ENCODE data around the gene MIB2.

The MIB2 gene

DNA sequence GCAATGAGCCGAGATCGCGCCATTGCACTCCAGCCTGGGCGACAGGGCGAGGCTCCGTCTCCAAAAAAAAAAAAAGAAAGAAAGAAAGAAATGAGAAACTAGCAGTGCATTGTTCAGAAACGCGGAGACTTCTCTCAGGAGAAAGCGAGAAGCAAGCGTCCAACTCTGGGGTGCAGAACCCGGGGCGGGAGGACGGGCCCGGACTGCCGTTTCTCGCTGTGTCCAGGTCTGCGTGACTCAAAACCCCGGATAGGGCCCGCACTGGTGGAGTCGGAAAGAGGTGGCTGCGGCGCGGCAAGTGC lies 395 bp upstream of the MIB2 start:
- no peak for DNase-seq (ENCODE audit: low read depth)
- peak overlapping the region; percentile 87 for H3K4me3 ChIP-seq (ENCODE audit: control insufficient read depth, low read depth, low read length)
- TF ChIP-seq, protein P1, sequence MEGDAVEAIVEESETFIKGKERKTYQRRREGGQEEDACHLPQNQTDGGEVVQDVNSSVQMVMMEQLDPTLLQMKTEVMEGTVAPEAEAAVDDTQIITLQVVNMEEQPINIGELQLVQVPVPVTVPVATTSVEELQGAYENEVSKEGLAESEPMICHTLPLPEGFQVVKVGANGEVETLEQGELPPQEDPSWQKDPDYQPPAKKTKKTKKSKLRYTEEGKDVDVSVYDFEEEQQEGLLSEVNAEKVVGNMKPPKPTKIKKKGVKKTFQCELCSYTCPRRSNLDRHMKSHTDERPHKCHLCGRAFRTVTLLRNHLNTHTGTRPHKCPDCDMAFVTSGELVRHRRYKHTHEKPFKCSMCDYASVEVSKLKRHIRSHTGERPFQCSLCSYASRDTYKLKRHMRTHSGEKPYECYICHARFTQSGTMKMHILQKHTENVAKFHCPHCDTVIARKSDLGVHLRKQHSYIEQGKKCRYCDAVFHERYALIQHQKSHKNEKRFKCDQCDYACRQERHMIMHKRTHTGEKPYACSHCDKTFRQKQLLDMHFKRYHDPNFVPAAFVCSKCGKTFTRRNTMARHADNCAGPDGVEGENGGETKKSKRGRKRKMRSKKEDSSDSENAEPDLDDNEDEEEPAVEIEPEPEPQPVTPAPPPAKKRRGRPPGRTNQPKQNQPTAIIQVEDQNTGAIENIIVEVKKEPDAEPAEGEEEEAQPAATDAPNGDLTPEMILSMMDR (conservative IDR thresholded peaks at IDR 0.05; ENCODE audit: control insufficient read depth, insufficient read depth, low read depth, low read length) = no peak

DNA sequence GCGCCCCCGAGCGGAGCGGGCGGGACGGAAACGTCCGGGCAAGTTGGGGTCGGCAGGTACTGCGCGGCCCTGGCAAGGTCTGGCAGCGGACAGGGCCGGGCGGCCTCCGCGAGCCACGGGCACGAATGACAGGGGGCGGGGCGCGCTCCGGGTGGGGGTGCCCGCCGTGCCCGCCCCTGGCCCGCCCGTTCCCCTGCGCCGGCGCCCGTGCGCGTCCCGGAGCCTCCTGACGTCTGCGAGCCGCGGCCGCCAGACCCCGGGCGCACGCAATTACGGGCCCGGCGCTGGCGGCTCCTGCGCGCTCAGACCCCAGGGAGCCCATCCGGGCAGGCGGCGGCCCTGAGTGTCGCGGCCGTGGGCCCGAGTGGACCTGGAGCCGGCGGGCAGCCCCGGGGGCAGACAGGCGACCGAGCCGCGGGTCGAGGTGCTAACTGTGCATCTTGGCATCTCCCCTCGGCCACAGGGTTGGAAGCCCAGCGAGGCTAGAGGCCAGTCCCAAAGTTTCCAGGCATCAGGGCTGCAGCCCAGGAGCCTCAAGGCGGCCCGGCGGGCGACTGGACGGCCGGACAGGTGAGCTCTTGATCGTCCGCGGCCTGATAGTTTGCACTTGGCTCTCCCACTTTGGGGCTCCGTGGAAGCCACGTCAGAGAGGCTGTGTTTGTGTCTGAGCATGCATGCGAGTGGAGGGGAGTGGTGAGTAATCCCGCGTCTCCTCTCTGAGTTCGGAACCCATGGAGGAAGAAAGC lies 918 bp downstream of the MIB2 start:
- peak; percentile 11 for DNase-seq (ENCODE audit: low read depth)
- peak overlapping the region; percentile 87 for H3K4me3 ChIP-seq (ENCODE audit: control insufficient read depth, low read depth, low read length)
- TF ChIP-seq, protein P1 (conservative IDR thresholded peaks at IDR 0.05; ENCODE audit: control insufficient read depth, insufficient read depth, low read depth, low read length) = no peak

DNA sequence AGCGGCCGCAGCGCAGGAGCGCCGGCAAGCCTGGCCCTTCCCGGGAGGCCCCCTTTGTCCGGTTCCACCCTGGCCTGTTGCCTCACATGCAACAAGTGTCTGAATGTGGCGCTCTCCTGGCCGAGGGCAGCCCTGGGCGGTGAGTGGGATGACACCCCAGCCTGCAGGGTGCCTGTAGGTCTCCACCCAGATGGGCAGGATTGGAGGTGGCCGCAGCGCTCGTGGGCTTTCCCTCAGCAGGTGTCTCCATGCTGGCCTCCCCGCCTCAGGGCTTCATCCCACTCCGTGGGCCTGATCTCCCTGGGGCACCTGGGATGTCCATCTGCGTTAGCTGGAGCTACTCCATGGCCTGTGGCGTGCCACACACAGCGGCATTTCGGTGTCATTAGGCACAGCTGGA lies 1.5 kb downstream of the MIB2 start:
- TF ChIP-seq, protein P1 (conservative IDR thresholded peaks at IDR 0.05; ENCODE audit: control insufficient read depth, insufficient read depth, low read depth, low read length) = no peak
- DNase-seq (ENCODE audit: low read depth) = no peak
- peak overlapping the region; percentile 87 for H3K4me3 ChIP-seq (ENCODE audit: control insufficient read depth, low read depth, low read length)

DNA sequence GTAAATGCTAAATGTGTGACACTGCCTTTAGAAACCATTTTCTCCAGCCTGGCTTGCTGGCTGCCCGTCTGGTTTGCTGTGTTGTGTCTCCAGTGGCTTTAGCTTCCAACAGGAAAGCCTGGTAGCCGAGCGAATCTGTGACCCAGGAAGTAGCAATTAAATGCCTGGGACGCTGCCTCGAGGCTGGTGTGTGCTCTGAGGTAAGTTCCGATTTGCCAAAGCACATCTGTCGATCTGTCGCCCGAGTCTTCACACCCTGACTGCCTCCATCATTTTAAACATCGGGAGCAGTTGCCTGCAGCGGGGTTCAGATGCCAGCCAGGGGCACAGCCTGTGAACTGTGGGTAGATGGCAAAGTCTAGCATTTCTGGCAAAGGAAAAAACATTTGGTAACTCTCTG lies 2.2 kb downstream of the MIB2 start:
- H3K4me3 ChIP-seq (ENCODE audit: control insufficient read depth, low read depth, low read length) = no peak overlapping the region
- DNase-seq (ENCODE audit: low read depth) = no peak
- TF ChIP-seq, protein P1 (conservative IDR thresholded peaks at IDR 0.05; ENCODE audit: control insufficient read depth, insufficient read depth, low read depth, low read length) = no peak

DNA sequence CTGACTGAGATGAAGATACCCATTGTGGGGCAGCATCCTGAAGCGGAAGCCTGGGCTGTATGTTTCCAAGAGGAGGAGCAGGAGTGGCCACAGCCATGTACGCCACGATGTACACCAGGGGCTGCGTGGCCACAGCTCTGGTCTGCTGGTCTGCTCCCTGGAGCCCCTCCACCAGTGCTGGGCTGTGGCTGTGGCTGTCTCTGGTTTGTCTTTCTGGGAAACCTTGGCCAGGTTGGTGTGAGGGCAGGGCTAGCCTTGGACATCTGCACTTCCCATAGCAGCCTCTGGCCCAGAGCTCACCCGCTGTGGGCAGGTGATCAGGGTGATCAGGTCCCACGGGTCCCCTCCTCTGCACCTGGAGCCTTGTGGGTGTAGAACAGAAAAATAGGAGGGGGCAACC lies 2.6 kb downstream of the MIB2 start:
- DNase-seq (ENCODE audit: low read depth) = no peak
- no peak overlapping the region for H3K4me3 ChIP-seq (ENCODE audit: control insufficient read depth, low read depth, low read length)
- TF ChIP-seq, protein P1 (conservative IDR thresholded peaks at IDR 0.05; ENCODE audit: control insufficient read depth, insufficient read depth, low read depth, low read length) = no peak

DNA sequence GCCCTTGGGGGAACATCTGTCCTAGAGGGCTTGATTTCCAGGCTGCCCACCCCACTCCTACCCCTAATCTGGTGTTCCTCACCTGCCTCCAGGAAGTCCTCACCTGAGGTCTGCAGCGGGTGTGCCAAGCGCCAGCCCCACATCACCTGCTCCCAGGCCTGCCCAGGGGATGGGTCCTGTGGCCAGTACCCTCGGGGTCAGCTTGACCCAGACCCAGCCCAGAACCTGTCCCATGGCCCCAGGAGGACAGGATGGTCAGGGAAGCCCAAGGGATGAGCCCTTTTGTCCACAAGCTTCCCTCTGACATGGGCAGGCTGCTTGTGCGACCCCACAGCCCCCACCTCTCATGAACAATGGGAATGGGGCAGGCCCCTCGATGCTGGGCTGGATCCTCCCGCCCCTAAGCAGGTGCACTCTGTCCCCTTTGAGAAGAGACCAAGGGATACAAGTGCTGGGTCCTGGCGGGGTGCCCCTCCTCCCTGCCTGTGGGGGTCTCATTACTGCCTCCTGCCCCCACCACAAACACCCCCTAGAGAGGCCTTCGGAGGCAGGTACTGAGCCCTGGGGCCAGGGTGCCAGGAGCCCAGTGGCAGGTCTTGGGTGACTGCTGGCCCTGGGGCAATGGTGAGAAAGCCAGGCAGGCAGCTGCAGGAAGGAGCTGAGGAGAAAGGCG lies 3.2 kb downstream of the MIB2 start:
- H3K4me3 ChIP-seq (ENCODE audit: control insufficient read depth, low read depth, low read length) = no peak overlapping the region
- no peak for DNase-seq (ENCODE audit: low read depth)
- TF ChIP-seq, protein P1 (conservative IDR thresholded peaks at IDR 0.05; ENCODE audit: control insufficient read depth, insufficient read depth, low read depth, low read length) = no peak
